COLO668 (cell line): ENCODE measurements around the gene CACNB3.

Source experiments
- DNase-seq: peaks from one replicate; lab custom pipeline; 2025; ENCODE audit not compliant: unreplicated experiment; lab: John Stamatoyannopoulos, UW

CACNB3 gene

GRCh38 chr12:48788524-48788853, 29.8 kb upstream of the CACNB3 start:
- no peak for DNase-seq

GRCh38 chr12:48788854-48789775, 29.2 kb upstream of the CACNB3 start, which contains the start of gene ADCY6:
Gene ADCY6, minus strand, starts transcription at chr12:48789089. Its CDS starts 5,655 bp downstream, at chr12:48783434.
- peak; percentile 71 for DNase-seq

- no peak for DNase-seq
These were observed 28.4 kb upstream of the CACNB3 start for GRCh38 chr12:48789858-48790326.

GRCh38 chr12:48793696-48794095, 24.6 kb upstream of the CACNB3 start:
- no peak for DNase-seq

- DNase-seq: no peak
These were observed 23.4 kb upstream of the CACNB3 start for GRCh38 chr12:48794870-48795269.

GRCh38 chr12:48795550-48796455, 22.5 kb upstream of the CACNB3 start:
- DNase-seq: peak; percentile 51

GRCh38 chr12:48796976-48797375, 21.3 kb upstream of the CACNB3 start:
- DNase-seq: no peak

GRCh38 chr12:48800457-48800856, 17.8 kb upstream of the CACNB3 start:
- DNase-seq: no peak

GRCh38 chr12:48800971-48801370, 17.3 kb upstream of the CACNB3 start:
- no peak for DNase-seq

GRCh38 chr12:48803675-48804074, 14.6 kb upstream of the CACNB3 start:
- DNase-seq: no peak

GRCh38 chr12:48807981-48808380, 10.3 kb upstream of the CACNB3 start:
- no peak for DNase-seq

GRCh38 chr12:48810903-48811431, 7.3 kb upstream of the CACNB3 start:
- DNase-seq: no peak

- no peak for DNase-seq
These were observed 6.7 kb upstream of the CACNB3 start for GRCh38 chr12:48811437-48812090.

GRCh38 chr12:48812389-48812788, 5.9 kb upstream of the CACNB3 start:
- DNase-seq: no peak

- DNase-seq: no peak
These were observed 4.6 kb upstream of the CACNB3 start for GRCh38 chr12:48813465-48814261.

- DNase-seq: peak; percentile 77
These were observed 3.8 kb upstream of the CACNB3 start for GRCh38 chr12:48814262-48815125.

- DNase-seq: peak; percentile 72
These were observed 2.9 kb upstream of the CACNB3 start for GRCh38 chr12:48815126-48816110.
